GM20431 (cell line): ENCODE results near the gene CTDSP2.

Source experiments
- in situ Hi-C: fragments of 300-500 bp; cut with MseI, MboI; formaldehyde crosslinking; loops from one replicate; pipeline ENCODE4 v1.15.0; 2020; ENCODE audit warnings: low sequenced_read_pairs; ENCODE audit not compliant: unreplicated experiment

Gene CTDSP2

GRCh38 chr12:57771236-57771872 is 75.2 kb downstream of the CTDSP2 start:
- in situ Hi-C loops, result no loop called here

GRCh38 chr12:57770734-57771133 is 75.8 kb downstream of the CTDSP2 start:
- in situ Hi-C loops, result no loop called here
